Colon (tissue), 2 donors: ENCODE measurements around the gene ITPKB.
"Not testable (repeated sequence)": the region's sequence is repeated elsewhere in the genome, so short reads cannot be mapped to it uniquely, and the experiment has no call there.

Experiments used
- FAIRE-seq: peaks from 2 replicates; lab custom pipeline; 2012; peaks lifted over from hg19 to GRCh38; lab: Jason Lieb, UNC
- donor health status: control.
- donor health status: control.

The ITPKB gene

DNA sequence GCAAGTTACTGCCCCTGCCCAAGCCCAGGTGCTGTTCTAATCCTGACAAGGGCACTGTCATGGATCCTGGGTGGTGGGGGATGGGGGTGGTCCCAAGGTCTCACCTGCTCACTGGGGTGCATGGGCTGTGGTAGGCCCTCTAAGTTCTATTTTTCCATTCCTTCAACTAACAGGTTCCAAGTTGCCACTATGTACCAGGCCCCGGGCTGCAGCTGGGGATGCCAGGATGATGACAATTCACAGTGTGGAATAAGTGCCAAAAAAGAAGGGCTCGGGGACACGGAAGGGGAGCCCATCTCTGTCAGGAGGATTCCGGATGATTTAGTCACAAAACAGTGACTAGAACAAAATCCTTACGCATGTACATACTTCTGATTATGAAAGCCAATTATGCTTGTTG lies 114.6 kb downstream of the ITPKB start:
- FAIRE-seq, result no peak

DNA sequence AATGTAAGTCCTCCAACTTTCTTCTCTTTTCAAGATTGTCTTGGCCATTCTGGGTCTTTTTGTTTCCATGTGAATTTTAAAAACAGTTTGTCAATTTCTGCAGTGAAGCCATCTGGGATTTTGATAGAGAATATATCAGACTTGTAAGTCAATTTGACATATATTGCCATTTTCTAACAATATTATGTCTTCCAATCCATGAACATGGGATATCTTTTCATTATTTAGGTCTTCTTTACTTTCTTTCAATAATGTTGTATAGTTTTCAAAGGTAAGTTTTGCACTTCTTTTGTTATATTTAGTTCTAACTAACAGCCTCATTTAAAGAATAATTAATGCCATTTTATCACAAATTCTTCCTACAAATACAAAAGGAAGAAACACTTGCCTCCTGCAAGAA lies 117.1 kb downstream of the ITPKB start:
- no peak for FAIRE-seq

DNA sequence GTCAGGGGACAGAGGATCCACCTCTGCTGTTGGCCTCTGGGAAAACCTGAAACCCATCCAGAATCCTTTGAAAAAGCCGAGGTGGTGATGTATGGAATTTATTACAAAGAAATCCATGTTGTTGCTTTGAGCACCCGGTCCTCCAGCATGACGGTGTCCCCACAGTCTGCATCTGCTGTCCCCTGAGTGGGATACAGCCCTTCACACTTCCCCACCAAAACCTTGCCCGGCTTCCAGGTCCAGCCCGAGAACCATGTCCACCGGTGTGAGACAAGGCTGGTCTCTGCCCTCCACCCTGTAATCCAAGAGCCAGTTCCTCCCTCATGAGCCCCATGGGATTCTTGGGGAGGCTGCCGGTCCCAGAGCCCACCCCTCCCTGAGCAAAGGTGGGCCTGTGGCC lies 120.1 kb downstream of the ITPKB start:
- no peak for FAIRE-seq

- no peak for FAIRE-seq
Observed at GRCh38 chr1:226618380-226618779, 120.7 kb downstream of the ITPKB start.

GRCh38 chr1:226617719-226618118 lies 121.4 kb downstream of the ITPKB start:
- not testable (repeated sequence) for FAIRE-seq

GRCh38 chr1:226617109-226617508 lies 122.0 kb downstream of the ITPKB start:
- FAIRE-seq, result no peak

GRCh38 chr1:226616636-226617035 lies 122.4 kb downstream of the ITPKB start:
- FAIRE-seq, result no peak

DNA sequence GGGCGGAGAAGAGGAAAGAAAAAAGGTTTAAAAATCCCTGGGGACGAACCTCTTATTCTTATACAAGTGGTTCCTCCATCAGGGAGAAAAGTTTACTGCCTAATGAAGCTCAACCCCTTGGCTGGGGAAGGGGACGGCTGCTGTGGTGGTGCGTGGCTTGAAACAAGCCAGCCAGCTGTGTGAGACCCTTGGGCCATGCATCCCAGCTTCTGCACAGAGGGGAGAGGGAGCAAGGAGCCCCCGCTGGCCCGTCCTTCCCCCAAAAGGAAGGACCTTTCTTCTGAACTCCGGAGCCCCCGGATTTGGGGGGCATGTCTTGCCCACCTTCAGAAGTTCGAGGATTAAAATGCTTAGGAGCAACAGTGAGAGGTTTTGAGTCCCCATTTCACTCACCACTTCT lies 123.2 kb downstream of the ITPKB start:
- no peak for FAIRE-seq

GRCh38 chr1:226611980-226612379 lies 127.1 kb downstream of the ITPKB start:
- not testable (repeated sequence) for FAIRE-seq

DNA sequence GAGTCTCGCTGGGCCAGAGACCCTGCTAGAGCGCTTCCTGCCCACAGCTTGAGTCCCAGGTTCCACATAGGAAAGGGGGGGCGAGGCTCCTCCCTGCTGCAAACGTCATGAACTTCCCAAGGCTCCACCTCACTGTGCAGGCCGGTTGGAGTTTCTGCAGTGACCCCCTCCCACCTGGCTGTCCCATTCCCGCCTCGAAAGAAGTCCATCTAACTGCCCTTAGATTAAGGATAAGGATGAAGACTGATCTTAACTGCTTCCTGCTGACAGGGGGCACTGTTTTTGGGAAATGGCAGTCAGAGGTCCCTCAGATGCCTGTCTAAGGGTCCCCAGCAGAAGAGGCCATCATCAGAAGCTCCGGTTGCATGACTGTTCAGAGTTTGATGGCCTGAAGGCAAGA lies 127.8 kb downstream of the ITPKB start:
- no peak for FAIRE-seq

DNA sequence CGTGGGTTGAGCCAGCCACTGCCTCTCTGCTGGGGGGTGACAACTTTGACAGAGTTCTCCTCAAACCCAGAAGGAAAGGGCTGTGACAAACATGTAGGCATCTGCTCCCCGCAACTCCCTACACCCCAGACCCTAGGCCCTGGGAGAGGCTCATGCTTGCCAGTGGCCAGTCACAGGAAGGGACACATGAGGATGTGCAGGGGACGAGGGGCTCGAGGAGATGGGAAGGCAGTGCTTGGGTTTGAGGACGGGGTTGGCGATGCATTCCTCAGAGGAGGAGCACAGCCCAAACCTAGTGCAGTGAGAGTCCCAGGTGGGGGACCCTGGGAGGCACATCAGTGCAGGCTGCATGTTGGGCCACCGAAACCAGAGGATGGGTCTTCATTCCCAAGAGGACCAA lies 128.4 kb downstream of the ITPKB start:
- no peak for FAIRE-seq

DNA sequence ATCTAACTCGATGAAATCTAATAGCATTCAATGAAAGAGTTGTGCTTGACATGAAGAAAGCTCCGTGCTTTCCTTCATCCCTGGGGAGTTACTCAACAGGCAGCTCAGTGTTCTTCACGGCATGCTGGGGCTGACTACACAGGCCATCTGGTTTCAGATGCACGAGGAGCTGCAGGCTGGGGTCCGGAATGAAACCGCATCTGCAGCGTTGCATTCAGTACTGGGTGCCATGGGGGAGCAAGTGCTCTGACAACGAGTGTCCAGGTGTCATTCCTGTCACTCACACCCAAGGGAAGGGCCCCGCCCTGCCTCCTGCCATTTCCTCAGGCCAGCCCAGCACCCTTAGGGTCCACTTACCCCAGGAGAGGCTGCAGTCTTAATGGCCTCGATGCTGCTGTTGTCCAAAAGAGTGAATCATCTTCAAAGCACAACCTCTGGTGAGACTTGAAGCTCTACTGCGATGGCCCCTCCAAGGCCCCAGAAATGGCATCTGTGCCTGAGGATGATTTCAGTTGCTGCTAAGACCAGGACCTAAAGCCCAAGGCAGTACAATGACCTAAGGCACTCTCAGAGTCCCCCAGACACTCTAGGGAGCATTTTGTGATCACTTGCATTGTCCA lies 129.1 kb downstream of the ITPKB start:
- no peak for FAIRE-seq

GRCh38 chr1:226608699-226609505 lies 130.2 kb downstream of the ITPKB start:
- no peak for FAIRE-seq

GRCh38 chr1:226607821-226608220 lies 131.3 kb downstream of the ITPKB start:
- FAIRE-seq, result no peak

GRCh38 chr1:226607268-226607660 lies 131.8 kb downstream of the ITPKB start:
- FAIRE-seq, result no peak

GRCh38 chr1:226606311-226607267 lies 132.5 kb downstream of the ITPKB start:
- FAIRE-seq, result no peak

DNA sequence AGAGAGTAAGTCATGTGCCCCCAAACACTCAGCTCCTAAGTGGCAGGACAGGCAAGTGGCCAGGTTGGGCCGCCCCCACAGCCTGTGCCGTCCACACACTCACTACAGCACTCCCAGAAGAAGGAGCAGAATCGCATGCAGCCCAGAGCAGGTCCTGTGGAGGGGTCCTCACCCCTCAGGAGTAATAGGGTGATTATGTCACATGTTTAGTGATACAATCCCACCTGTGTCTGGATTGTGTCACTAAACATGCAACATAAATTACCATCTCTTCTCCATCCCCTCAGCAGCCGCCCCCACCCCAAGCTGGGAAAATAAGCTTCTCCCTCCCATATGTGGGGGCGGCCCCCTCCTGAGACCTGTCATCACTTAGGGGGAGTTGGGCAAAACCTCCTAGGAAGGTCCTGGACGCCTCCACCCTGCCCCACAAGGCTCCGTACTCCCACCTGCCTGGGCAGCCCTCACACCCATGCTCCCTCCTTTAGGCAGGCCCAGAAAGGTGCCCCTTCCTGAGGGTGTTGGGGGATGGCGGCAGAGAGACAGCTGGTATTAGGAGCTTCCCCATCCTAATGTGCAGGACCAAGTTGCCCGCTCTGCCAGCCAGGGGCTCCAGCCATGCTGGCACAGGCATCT lies 133.6 kb downstream of the ITPKB start:
- FAIRE-seq, result no peak

GRCh38 chr1:226604560-226605317 lies 134.3 kb downstream of the ITPKB start:
- no peak for FAIRE-seq

- no peak for FAIRE-seq
Observed at GRCh38 chr1:226603858-226604559, 135.1 kb downstream of the ITPKB start.

DNA sequence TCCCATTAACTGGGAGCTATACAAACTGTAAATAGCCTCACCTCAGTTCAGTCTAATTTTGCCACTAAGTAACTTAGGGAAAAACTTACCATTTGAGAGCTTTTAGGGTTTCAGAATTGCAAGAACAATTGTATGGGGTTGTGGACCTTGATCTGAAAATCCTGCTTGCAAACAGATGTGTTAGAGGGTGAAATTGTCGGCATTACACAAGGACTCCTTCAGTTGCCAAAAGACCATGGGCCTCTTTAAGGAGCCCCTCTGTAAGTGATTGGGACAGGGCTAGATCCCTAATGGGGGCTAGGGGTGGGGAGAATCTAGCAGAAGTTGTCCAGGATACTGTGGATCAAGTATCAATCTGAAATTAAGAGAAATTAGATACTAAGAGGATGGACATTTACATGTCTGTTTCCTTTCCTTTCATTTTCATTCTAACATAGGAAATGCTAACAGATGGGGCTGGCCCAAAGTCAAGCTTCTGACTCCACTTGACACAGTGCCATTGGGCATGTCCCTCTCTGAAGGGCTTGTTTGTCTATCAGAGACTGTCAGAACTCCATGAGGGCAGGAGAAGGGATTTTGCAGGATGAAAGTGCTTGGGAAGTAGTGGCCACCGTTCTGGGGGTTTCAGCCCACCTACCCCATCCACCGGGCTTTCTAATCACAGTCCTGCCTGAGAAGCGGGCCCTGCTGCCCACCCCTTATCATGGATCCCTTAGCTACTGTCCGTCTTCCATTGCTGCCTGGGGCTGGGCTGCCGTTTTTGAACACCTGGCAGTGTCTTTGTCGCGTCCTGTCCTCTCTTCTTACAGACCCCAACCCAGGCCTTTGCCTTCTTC lies 135.8 kb downstream of the ITPKB start:
- no peak for FAIRE-seq
